Activated T-helper 1 cell treated with anti-CD3 and anti-CD28 coated beads, Interleukin-12 subunit alpha, Interleukin-12 subunit beta, Interleukin-2, Interleukin-4 antibody, amounts not matched to agents 30 ng/mL and 10 ng/mL and 1 ng/mL, durations not matched to agents 14 hours and 24 hours and 36 hours (primary cell): ENCODE data around the gene SEC11C. TPM values are rescaled to one million over a fixed set of nuclear protein-coding genes. Genes with fewer than 3 reads are reported as not detected.

ENCODE experiments used
- DNase-seq: peaks from one replicate; pipeline ENCODE4 v3.0.0; 2021; ENCODE audit warnings: low spot score
- H3K27ac Mint-ChIP-seq: one replicate; pipeline ENCODE4 v1.8.0; 2021; ENCODE audit warnings: mild to moderate bottlenecking, mixed read lengths
- H3K27me3 Mint-ChIP-seq: one replicate; pipeline ENCODE4 v1.8.0; 2022; ENCODE audit warnings: mild to moderate bottlenecking, moderate library complexity, mixed read lengths; ENCODE audit not compliant: insufficient read depth
- H3K36me3 Mint-ChIP-seq: one replicate; pipeline ENCODE4 v1.8.0; 2021; ENCODE audit warnings: low read depth, mixed read lengths
- H3K4me1 Mint-ChIP-seq: one replicate; pipeline ENCODE4 v1.8.0; 2021; ENCODE audit warnings: low read depth, mixed read lengths
- H3K4me3 Mint-ChIP-seq: one replicate; pipeline ENCODE4 v1.8.0; 2021; ENCODE audit warnings: mild to moderate bottlenecking, moderate library complexity, mixed read lengths
- H3K9me3 Mint-ChIP-seq: one replicate; pipeline ENCODE4 v1.8.0; 2021; ENCODE audit warnings: mixed read lengths
- intact Hi-C: fragments of 100-400 bp; cut with micrococcal nuclease; formaldehyde crosslinking; loops from one replicate; pipeline ENCODE4 v1.15.1; 2024
- total RNA-seq: library from RNA; stranded (reverse); gene quantifications from 2 replicates; pipeline ENCODE4 v1.2.3, GENCODE V29; 2022

The SEC11C gene
- total RNA-seq: 147 and 148 TPM in 2 replicates

DNA sequence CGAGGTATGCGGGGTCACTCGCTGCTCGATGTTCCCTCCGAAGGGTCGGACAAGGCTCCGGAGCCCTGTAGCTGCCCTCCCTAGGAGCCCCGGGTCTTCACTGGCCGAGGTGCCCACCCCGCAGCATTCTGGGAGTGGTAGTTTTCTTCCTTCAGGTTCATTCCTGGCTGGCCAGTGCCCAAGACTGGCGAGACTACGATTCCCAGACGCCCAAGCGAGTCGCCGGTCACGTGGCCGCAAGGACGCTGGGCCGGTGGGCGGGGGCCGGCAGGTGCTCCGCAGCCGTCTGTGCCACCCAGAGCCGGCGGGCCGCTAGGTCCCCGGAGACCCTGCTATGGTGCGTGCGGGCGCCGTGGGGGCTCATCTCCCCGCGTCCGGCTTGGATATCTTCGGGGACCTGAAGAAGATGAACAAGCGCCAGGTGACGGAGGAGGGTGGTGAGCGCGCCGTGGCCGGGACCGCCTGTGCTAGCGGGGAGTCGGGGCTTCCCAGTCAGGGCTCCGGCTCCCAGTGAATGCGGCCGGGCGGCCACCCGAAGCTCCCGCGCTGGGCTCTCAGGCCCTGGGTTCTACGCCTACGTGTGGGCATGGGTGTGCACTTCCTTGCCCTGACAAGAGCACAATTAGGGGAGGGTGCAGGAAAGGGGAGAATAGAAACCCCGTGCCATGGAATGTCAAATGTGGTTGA lies at the start of gene SEC11C:
SEC11C (plus strand) TSS at position 270 of the 687 bp plus-strand sequence; CDS start at position 335, 65 bp downstream.
- DNase-seq: peak; percentile 96
- Mint-ChIP-seq H3K4me1 (peaks cover 35% of the 10 kb centered on the region), H3K9me3 (no peaks in the 10 kb centered on the region), H3K27ac (peak within 1 kb of the TSS; percentile 98), H3K27me3 (peaks cover 17% of the 10 kb centered on the region), H3K4me3 (peak within 1 kb of the TSS; percentile 94), H3K36me3 (peaks cover 3% of the 10 kb centered on the region)
- intact Hi-C loops: loop anchor here (1.0 to 10.0 kb wide), 11 partner anchors 10 to 1507 kb away; partner anchors contain the start of genes LMAN1, MALT1 and NEDD4L

DNA sequence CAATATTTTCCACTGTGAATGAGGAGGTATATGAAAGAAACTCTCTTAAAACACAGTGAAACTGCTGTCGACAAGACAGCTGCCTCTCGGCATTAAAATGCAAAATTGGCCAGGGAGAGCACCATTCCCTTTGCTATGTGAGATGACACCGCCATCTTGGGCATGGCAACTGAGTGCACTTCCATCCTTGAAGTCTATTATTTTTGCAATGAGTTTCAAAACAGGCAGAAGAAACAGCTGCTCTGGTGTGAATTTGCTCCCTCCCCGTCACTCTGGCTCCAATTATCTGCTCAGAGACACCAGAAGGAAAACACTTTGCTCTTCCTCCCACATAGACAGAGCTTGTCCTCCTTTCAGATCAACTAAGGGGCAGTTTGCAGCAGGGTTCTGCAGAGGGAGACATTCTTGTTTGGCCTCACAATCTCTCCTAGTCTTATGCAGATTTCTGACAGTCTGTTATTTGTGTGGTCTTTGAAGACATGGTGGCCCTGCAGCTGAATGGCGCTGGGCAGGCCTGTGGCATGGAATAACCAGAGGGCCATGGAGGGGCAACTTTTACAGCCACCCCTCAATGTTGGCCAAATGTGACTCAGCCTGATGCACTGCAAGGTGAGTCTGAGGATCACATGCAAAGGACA lies 48.6 kb upstream of the SEC11C start:
- intact Hi-C loops: no loop called here
- Mint-ChIP-seq H3K27ac (no peak overlapping the region), H3K4me1 (no peaks in the 10 kb centered on the region), H3K4me3 (no peak overlapping the region), H3K9me3 (no peaks in the 10 kb centered on the region), H3K36me3 (no peaks in the 10 kb centered on the region), H3K27me3 (peaks cover 15% of the 10 kb centered on the region)
- no peak for DNase-seq

DNA sequence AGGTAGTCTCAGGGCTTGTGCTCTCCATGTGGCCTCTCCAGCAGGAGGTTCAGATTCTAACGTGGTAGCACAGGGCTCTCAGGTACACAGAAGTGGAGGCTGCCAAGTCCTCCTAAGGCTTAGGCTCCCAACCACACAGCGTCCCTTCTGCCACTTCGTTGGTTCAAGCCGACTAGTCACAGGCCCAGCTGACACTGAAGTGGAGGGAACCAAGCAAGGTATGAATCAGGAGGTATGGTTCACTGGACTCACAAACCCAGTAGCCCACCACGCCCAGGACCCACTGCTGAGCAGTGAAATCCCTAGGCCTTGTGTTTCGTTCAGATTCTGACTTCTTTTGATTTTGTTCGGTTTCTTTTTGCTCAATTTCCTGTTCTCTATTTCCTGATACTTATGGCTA lies 46.0 kb upstream of the SEC11C start:
- Mint-ChIP-seq H3K4me3 (no peak overlapping the region), H3K36me3 (no peaks in the 10 kb centered on the region), H3K27me3 (peaks cover 11% of the 10 kb centered on the region), H3K4me1 (no peaks in the 10 kb centered on the region), H3K9me3 (no peaks in the 10 kb centered on the region), H3K27ac (no peak overlapping the region)
- intact Hi-C loops: no loop called here
- DNase-seq: no peak

DNA sequence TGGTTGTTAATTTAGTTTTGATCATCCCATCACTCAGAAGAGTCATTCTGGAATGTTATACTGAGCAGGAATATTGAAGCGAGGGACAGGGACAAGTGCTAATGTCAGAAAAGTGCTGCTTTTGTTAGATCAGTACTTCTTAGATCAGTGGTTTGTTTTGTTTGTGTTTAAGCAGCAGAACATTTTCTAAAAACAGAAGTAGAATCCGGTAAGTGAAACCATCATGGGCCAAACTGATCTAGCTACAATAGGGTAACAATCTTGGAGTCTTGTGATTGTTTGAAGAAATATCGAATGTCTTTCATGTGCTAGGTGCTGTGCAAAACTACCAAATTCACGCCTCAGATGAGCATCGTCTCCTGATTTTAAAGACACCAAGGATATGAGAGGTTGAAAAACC lies 45.1 kb upstream of the SEC11C start:
- no peaks in the 10 kb centered on the region for H3K9me3 Mint-ChIP-seq
- peaks cover 11% of the 10 kb centered on the region for H3K27me3 Mint-ChIP-seq
- DNase-seq: no peak
- no peak overlapping the region for H3K4me3 Mint-ChIP-seq
- H3K27ac Mint-ChIP-seq: no peak overlapping the region
- intact Hi-C loops: no loop called here
- no peaks in the 10 kb centered on the region for H3K4me1 Mint-ChIP-seq
- H3K36me3 Mint-ChIP-seq: no peaks in the 10 kb centered on the region

DNA sequence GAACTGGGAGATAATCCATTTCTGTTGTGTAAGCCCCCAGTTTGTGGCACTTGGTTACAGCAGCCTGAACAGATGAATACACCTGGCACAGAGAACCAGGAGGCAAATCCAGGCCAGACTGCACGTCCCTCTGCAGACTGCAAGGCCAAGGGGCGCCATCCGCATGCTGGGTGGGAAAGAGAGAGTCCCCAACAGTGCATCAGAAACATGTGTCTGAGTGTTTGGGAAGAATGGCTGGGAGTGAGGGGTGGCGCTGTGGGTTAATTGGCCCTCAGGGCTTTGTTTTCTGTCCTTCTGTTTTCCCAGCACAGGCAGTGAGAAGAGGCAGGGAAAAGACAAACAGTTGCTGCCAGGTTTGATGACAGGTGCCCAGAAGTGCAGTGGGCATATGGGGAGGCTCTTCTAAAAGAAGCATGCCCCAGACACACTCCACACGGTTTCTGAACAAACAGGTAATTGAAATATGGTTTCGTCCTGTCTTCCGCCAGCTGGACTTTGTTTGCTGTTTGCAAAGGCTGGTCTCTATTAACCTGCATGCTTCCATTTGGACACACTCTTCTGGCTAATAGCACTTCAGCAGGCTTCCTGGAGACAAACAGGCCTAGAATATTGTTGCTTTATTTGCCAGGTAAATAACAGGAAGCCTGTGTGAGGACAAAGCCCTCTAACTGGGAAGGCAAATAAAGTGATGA lies 43.4 kb upstream of the SEC11C start:
- intact Hi-C loops: no loop called here
- no peaks in the 10 kb centered on the region for H3K4me1 Mint-ChIP-seq
- no peaks in the 10 kb centered on the region for H3K36me3 Mint-ChIP-seq

DNA sequence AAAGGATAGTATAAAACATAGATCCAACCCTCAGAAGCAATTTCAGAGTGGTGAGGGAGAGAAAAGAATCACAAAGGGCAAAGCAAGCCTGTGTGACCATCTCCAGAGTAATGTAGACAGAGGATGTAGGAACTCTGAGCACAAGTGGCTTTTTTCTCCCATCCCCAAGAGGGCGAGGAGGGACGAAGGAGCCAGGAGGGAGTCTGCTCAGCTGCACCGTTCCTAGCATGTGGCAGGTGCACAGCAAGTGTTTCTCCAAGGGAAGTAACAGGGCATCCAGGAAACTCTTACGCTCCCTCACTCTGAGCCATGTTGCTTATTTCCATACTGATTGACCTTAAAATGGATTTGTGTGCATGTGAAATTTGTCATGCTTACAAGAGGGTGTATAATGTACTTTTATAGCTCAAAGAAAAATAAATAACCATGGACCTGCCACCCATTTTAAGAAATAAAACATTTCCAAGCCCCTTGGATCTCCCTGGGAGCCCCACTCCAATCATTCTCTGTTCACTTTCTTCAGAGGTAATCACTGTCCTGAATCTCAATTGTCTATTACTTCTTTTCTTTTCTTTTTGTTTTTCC lies 37.8 kb upstream of the SEC11C start:
- no peak for DNase-seq
- H3K9me3 Mint-ChIP-seq: no peaks in the 10 kb centered on the region
- no peak overlapping the region for H3K4me3 Mint-ChIP-seq
- H3K27me3 Mint-ChIP-seq: peaks cover 16% of the 10 kb centered on the region
- H3K36me3 Mint-ChIP-seq: no peaks in the 10 kb centered on the region
- no peak overlapping the region for H3K27ac Mint-ChIP-seq
- intact Hi-C loops: no loop called here
- no peaks in the 10 kb centered on the region for H3K4me1 Mint-ChIP-seq

More for the DNA sequence above, 43.4 kb upstream of the SEC11C start:
- Mint-ChIP-seq H3K9me3 (no peaks in the 10 kb centered on the region), H3K4me3 (no peak overlapping the region), H3K27me3 (peaks cover 10% of the 10 kb centered on the region), H3K27ac (no peak overlapping the region)
- no peak for DNase-seq

DNA sequence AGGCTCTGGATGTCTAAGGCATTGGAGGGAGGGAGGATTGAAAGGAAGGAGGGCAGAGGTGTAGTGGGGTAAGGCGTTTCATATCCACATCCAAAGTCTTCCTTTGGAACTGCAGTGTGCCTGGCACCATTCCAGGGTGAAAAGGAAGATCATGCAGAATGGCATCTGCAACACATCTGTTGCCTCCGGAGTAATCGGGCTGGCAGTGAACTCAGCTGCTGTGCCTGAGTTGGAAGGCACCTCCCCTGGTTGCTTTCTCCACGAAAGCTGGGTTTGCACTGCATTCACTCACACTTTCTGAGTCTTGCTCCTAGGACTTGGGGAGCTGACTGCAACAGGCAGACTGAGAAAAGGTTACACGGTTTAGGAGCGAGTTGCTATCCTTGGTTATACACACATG lies 30.3 kb upstream of the SEC11C start:
- H3K4me1 Mint-ChIP-seq: no peaks in the 10 kb centered on the region
- DNase-seq: no peak
- H3K27me3 Mint-ChIP-seq: peaks cover 18% of the 10 kb centered on the region
- intact Hi-C loops: no loop called here
- H3K36me3 Mint-ChIP-seq: no peaks in the 10 kb centered on the region
- H3K4me3 Mint-ChIP-seq: no peak overlapping the region
- H3K9me3 Mint-ChIP-seq: no peaks in the 10 kb centered on the region
- H3K27ac Mint-ChIP-seq: no peak overlapping the region

DNA sequence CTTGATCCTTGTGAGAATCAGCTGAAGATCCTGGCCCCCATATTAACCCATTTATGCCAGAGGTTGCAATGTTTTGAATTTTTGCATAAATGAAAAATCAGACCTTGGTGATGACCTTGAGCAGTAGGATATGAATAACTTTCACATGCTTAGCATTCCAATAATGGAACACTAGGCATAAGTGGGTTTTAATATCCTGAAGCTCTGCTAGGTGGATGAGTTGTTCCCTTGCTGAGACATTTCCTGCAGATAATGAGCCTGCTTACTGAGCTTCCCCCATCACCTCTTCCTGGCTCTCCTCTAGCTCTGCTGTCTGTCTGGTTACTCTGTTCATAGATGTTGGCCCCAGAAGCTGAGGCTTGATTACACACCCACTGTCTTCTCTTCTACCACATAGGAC lies 25.5 kb upstream of the SEC11C start:
- no peaks in the 10 kb centered on the region for H3K36me3 Mint-ChIP-seq
- intact Hi-C loops: no loop called here
- H3K27ac Mint-ChIP-seq: no peak overlapping the region
- DNase-seq: no peak
- peaks cover 16% of the 10 kb centered on the region for H3K27me3 Mint-ChIP-seq
- H3K9me3 Mint-ChIP-seq: no peaks in the 10 kb centered on the region
- no peaks in the 10 kb centered on the region for H3K4me1 Mint-ChIP-seq
- H3K4me3 Mint-ChIP-seq: no peak overlapping the region

DNA sequence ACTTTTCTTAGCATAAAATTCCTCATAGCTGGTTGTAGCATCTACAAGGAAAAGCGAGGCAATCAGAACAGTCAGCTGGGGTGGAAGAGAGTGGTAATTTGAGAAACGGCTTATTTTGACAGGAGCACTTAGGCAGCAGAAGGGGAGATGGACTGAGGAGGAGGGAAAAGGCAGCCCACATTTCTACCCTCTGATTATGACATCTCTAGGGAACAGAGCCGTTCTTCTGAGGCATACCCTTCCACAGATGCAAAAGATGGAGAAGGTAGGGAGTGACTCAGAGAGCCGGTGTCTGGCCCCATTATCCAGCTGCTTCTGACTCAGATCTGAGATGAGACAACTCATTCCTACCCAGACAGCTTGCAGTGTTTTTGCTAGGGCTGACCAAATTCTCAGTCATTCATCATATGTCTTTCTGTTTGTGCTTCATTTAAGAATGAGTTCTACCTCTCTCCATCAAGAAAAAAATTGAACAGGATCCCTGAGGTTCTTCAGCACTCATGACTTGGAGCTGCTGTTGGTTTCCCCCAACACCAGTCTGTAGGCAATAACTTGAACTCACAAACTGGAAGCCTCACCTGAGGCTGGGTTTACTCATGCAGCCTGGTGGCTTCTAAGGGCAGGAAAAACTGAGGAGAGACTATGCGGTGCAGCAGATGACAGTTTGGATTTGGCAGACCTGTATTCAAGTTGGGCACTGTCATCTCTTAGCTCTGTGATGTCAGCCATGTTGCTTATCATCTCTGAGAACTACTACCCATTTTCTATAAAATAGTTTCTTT lies 15.9 kb upstream of the SEC11C start:
- intact Hi-C loops: no loop called here
- peak overlapping the region; percentile 13 for H3K27ac Mint-ChIP-seq
- no peak overlapping the region for H3K4me3 Mint-ChIP-seq
- DNase-seq: no peak
- H3K27me3 Mint-ChIP-seq: peaks cover 15% of the 10 kb centered on the region
- H3K36me3 Mint-ChIP-seq: no peaks in the 10 kb centered on the region
- H3K4me1 Mint-ChIP-seq: no peaks in the 10 kb centered on the region
- no peaks in the 10 kb centered on the region for H3K9me3 Mint-ChIP-seq

DNA sequence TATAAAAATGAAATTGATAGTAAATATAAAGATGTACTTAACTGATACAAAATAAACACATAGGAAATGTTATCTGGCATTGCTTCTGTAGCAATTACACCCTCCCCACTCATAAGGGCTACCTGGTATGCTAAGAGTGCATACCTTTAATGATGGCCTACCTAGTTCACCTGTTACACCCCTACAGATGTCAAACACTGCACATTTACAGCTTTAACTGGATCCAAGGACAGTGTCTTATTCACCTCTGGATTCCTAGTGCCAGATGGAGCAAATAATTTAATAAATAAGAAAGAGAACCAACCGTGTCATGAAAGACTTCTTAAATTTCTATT lies 15.3 kb upstream of the SEC11C start:
- intact Hi-C loops: no loop called here
- H3K36me3 Mint-ChIP-seq: no peaks in the 10 kb centered on the region
- H3K27ac Mint-ChIP-seq: no peak overlapping the region
- no peaks in the 10 kb centered on the region for H3K9me3 Mint-ChIP-seq
- H3K4me3 Mint-ChIP-seq: no peak overlapping the region
- H3K4me1 Mint-ChIP-seq: no peaks in the 10 kb centered on the region
- DNase-seq: no peak
- H3K27me3 Mint-ChIP-seq: peaks cover 14% of the 10 kb centered on the region

DNA sequence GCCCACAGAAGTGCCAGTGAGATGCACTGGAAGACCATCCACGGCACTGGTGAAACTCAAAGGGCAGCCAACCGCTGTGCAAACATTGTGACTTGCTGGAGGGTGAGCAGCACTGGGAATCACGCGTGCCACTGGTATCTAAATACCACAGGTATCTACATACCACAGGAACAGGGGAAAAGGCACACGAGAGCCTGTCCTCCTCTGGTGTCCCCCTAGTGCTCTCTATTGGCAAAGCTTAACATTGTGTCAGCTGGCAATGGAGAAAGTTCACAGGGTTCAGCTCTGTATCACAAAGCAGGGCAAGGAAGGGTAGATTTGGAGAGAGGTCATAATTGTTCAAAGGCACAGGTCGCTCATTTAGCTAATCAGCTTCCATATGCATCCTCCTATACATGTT lies 12.6 kb upstream of the SEC11C start:
- DNase-seq: no peak
- peaks cover 25% of the 10 kb centered on the region for H3K27me3 Mint-ChIP-seq
- no peak overlapping the region for H3K4me3 Mint-ChIP-seq
- intact Hi-C loops: no loop called here
- no peaks in the 10 kb centered on the region for H3K4me1 Mint-ChIP-seq
- no peak overlapping the region for H3K27ac Mint-ChIP-seq
- no peaks in the 10 kb centered on the region for H3K9me3 Mint-ChIP-seq
- H3K36me3 Mint-ChIP-seq: no peaks in the 10 kb centered on the region

DNA sequence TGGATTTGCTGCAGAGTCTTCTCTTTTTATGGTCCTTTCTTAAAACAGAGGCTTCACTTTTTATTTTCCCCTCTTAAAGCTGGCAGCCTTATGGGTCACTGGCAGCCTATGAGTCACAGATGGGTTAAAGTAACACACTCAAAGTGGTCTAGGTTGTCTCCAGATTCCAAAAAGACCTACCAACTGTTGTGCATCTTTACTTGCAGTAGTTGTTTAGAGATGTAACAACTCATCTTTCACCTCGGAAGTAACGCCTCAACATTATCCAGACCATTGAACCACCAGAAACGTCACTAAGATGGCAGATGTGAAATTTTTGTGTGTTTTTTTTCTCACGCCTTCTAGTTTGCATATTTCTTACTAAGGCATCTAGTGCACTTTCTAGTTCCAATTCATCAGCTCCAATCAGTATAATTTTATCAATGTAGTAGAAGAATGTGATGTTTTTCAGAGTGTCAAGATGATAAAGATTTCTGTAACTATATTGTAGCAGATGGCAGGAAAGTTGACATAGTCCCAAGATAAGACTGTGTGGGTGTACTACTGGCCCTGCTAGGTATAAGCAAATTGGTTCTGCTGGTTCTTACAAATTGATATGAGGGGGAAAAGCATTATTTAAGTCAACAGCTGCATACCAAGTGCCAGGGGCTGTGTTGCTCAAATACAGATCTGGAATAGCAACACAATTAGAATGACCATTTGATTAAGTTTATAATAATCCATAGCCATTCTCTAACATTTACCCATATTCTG lies 9.6 kb upstream of the SEC11C start:
- peaks cover 44% of the 10 kb centered on the region for H3K27me3 Mint-ChIP-seq
- no peak overlapping the region for H3K27ac Mint-ChIP-seq
- no peak overlapping the region for H3K4me3 Mint-ChIP-seq
- intact Hi-C loops: no loop called here
- H3K9me3 Mint-ChIP-seq: no peaks in the 10 kb centered on the region
- no peak for DNase-seq
- no peaks in the 10 kb centered on the region for H3K36me3 Mint-ChIP-seq
- H3K4me1 Mint-ChIP-seq: no peaks in the 10 kb centered on the region
